ENCODE results near the gene ZIC4. TPM values are rescaled to one million over a fixed set of nuclear protein-coding genes. Genes with fewer than 3 reads are reported as not detected.
A peak's percentile ranks its signal among the peaks of the same experiment; 100 is the strongest.

The ZIC4 gene
- total and polyA plus RNA-seq, 2 of the 8 experiments (the other 6 are each of a cell fraction or from before 2014, with no cell fraction given), result 0.03 to 0.13 TPM

- TF ChIP-seq HDAC6 (IDR thresholded peaks at IDR 0.05; ENCODE audit: low read depth, low read length) (no peak), POLR2AphosphoS5 (IDR thresholded peaks at IDR 0.05; ENCODE audit: low read depth, low read length) (no peak), RBBP5 (IDR thresholded peaks at IDR 0.05; ENCODE audit: borderline replicate concordance, low read depth, low read length) (peak; percentile 67; the same call in 1 of the 2 replicates), ATF2 (IDR thresholded peaks at IDR 0.05; ENCODE audit: low read length) (no peak), SIN3A (conservative IDR thresholded peaks at IDR 0.05 in 1 of 2, IDR thresholded peaks at IDR 0.05 in 1 of 2; ENCODE audit: low read depth in 1 of 2, low read length in 2 of 2) (no peak), SIRT6 (IDR thresholded peaks at IDR 0.05; ENCODE audit: low read length) (no peak), SP2 (IDR thresholded peaks at IDR 0.05; ENCODE audit: low read length) (no peak), JUN (IDR thresholded peaks at IDR 0.05; ENCODE audit: low read depth, low read length) (no peak), ZNF274 (IDR thresholded peaks at IDR 0.05; ENCODE audit: borderline replicate concordance, extremely low read depth, low read length) (no peak), TEAD4 (IDR thresholded peaks at IDR 0.05; ENCODE audit: low read depth, low read length) (no peak), KDM5A (IDR thresholded peaks at IDR 0.05; ENCODE audit: low read length) (no peak), MAFK (IDR thresholded peaks at IDR 0.05; ENCODE audit: low read depth, low read length) (0 out of 2 replicates have a peak, but pooled peaks have one; percentile 2), KDM1A (IDR thresholded peaks at IDR 0.05; ENCODE audit: borderline replicate concordance, low read length) (no peak), BRCA1 (IDR thresholded peaks at IDR 0.05; ENCODE audit: low read depth, low read length) (no peak), SIX5 (IDR thresholded peaks at IDR 0.05; ENCODE audit: low read depth, low read length) (no peak), EZH2 (IDR thresholded peaks at IDR 0.05; ENCODE audit: low read depth, low read length, severe bottlenecking) (no peak), POU5F1 (IDR thresholded peaks at IDR 0.05; ENCODE audit: low read depth, low read length) (no peak), NANOG (IDR thresholded peaks at IDR 0.05; ENCODE audit: insufficient read depth, low read depth, low read length, poor library complexity, severe bottlenecking) (no peak), CHD2 (IDR thresholded peaks at IDR 0.05; ENCODE audit: low read length) (no peak), SAP30 (IDR thresholded peaks at IDR 0.05; ENCODE audit: insufficient read depth, insufficient replicate concordance, low read length) (no peak), EP300 (IDR thresholded peaks at IDR 0.05; ENCODE audit: borderline replicate concordance in 1 of 2, low read depth in 2 of 2, low read length in 2 of 2) (no peak), SUZ12 (IDR thresholded peaks at IDR 0.05; ENCODE audit: low read length) (no peak), ASH2L (IDR thresholded peaks at IDR 0.05; ENCODE audit: low read length) (peak; percentile 80)
Measured at GRCh38 chr3:147397155-147397874, 9.0 kb downstream of the ZIC4 start (continued).

Data from H1 (cell line).